GM12865 (cell line): Measurements from ENCODE around the gene IFNGR2.
A peak's percentile ranks its signal among the peaks of the same experiment; 100 is the strongest.

Experiments
- DNase-seq: peaks from one replicate; pipeline ENCODE4 v3.0.0; 2010; ENCODE audit warnings: low read depth
- H3K4me3 ChIP-seq: 2 replicates; pipeline ENCODE4 v1.5.1; 2011; ENCODE audit warnings: mild to moderate bottlenecking, low read depth, low read length, control low read depth
- TF ChIP-seq, protein P1 (sequence below): IDR thresholded peaks from 2 replicates; pipeline ENCODE4 v1.5.1; 2011; ENCODE audit warnings: low read length, control low read depth, low read depth, inconsistent platforms; ENCODE audit not compliant: insufficient read depth; ENCODE audit errors: missing control alignments

Gene IFNGR2

DNA sequence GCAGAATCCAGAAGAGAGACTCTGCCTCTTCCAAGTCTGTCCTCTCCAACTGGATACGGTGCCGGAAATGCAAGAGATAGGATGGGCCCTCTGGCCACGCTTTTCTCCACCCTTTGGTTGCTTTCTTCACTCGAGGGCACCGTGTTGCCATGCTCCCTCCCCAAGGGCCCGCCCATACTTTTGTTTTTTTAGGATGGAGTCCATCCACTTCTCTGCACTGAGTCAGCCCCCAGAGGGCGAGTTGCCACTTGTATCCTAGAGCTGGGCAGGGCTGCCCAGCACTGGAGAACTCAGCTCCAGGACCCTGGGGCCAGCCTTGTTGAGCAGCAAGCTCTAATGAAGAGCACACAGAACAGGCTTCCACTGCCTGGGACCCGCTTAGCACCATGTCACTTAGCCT, 25.5 kb downstream of the IFNGR2 start:
- DNase-seq = no peak
- TF ChIP-seq, protein P1, sequence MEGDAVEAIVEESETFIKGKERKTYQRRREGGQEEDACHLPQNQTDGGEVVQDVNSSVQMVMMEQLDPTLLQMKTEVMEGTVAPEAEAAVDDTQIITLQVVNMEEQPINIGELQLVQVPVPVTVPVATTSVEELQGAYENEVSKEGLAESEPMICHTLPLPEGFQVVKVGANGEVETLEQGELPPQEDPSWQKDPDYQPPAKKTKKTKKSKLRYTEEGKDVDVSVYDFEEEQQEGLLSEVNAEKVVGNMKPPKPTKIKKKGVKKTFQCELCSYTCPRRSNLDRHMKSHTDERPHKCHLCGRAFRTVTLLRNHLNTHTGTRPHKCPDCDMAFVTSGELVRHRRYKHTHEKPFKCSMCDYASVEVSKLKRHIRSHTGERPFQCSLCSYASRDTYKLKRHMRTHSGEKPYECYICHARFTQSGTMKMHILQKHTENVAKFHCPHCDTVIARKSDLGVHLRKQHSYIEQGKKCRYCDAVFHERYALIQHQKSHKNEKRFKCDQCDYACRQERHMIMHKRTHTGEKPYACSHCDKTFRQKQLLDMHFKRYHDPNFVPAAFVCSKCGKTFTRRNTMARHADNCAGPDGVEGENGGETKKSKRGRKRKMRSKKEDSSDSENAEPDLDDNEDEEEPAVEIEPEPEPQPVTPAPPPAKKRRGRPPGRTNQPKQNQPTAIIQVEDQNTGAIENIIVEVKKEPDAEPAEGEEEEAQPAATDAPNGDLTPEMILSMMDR = no peak
- no peak overlapping the region for H3K4me3 ChIP-seq

DNA sequence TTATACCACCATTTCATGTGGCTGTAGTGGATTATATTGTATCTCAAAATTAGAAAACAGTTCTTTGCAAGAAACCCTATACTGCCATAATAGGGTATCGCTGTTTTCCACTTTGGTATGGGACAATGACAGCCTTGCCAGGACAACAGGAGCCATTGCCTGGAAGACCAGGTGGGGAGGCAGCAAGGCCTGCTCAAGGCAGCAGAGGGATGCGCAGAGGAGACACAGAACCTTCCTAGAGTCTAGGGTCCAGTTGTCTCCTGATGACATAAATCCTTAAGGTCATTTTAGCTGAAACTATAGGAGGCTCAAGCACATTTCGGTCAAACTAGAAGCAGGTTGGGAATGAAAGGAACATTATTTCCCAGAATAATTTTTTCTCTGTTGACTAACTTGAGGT, 27.6 kb downstream of the IFNGR2 start:
- TF ChIP-seq, protein P1 = no peak

DNA sequence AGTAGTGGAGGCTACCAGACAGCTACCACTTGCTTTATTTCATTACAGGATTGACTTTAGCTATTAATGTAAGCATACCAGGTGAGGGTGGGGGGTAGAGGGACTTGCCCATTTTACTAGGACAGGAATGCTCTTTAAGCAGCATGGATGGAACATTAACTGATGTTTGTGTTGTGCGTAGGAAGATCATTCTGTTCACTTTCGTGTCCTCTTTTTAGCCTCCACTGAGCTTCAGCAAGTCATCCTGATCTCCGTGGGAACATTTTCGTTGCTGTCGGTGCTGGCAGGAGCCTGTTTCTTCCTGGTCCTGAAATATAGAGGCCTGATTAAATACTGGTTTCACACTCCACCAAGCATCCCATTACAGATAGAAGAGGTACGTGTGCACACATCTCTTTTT, 29.3 kb downstream of the IFNGR2 start:
- no peak for DNase-seq
- no peak overlapping the region for H3K4me3 ChIP-seq
- TF ChIP-seq, protein P1 = no peak

More for the DNA sequence above, 27.6 kb downstream of the IFNGR2 start:
- no peak for DNase-seq
- no peak overlapping the region for H3K4me3 ChIP-seq

DNA sequence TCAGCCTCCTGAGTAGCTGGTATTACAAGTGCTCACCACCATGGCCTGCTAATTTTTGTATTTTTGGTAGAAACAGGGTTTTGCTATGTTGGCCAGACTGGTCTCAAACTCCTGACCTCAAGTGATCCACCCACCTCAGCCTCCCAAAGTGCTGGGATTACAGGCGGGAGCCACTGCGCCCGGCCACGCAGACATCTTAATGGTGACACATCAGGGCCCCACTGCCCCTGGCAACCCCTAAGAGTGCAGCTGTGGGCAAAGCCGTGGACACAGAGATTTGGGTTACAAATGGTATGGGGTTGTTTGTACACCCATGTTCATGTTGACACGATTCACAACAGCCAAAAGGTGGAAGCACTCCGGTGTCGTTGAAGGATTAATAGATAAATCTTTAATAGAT, 29.8 kb downstream of the IFNGR2 start:
- no peak for DNase-seq
- H3K4me3 ChIP-seq = no peak overlapping the region
- TF ChIP-seq, protein P1 = no peak

DNA sequence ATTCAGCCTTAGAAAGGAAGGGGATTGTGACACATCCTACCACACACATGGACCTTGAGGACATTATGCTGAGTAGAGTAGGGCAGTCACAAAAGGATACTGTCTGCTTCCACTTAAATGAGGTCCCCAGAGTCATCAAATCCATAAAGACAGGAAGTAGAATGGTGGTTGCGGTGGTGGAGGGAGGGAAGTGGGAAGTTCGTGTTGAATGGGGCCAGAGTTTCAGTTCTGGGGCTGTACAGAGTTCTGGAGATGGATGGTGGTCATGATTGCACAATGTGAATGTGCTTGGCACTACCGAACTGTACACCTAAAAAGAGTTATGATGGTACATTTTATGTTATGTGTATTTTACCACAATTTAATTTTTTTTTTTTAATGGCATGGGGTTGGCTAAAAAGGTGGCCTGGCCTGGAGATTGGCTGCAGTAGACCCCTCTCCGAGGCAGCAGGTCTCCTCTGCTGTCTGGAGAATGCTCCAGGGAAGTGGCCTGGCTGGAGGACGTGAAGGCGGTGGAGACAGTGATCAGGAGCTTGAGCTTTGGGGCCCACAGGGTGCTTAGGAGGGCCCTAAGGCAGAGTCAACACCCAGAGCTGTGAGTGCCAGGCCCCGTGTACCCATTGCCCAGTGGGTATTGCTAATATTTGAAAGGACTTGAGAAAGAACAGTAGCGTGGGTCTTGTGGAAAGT, 30.4 kb downstream of the IFNGR2 start:
- DNase-seq = peak; percentile 55

DNA sequence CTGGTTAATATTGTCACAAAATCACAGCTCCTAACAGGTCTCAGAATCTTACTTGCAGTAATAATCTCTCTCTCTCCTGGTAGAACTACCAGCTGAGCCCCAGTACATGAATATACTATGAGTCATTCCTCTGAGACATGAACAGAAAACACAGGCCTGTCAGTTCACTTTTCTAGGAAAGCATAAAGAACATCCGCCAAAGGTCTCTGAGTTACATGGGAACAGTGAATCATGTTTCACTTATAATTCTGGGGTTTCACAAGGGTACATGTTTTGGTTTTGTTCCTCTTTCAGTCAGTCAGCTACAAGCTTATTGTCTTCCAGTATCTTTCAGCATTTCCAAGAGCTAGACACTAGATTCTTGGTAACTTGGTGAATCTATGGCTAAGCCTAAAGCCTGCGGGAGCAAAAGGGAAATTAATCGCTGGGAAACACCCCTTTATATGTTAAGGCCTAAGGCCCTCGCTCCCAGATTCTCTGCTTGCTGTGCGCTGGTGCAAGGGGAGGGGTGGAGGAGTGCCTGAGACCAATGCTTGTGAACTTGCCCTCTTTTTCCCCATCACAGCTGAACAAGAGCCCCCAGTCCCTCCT, 31.7 kb downstream of the IFNGR2 start:
- TF ChIP-seq, protein P1 = no peak
- H3K4me3 ChIP-seq = no peak overlapping the region
- peak; percentile 94 for DNase-seq

More for the DNA sequence above, 30.4 kb downstream of the IFNGR2 start:
- no peak overlapping the region for H3K4me3 ChIP-seq
- TF ChIP-seq, protein P1 = no peak
